ES-I3 (cell line): ENCODE measurements around the gene CBY1.

Source experiments
- H3K36me3 ChIP-seq: 2 replicates; pipeline ENCODE4 v1.6.1; 2013; ENCODE audit warnings: mild to moderate bottlenecking, low read length, control low read depth, moderate library complexity; ENCODE audit not compliant: insufficient read depth
- H3K4me1 ChIP-seq: 2 replicates; pipeline ENCODE4 v1.6.1; 2013; ENCODE audit warnings: mild to moderate bottlenecking, control low read depth, low read length; ENCODE audit not compliant: insufficient read depth
- H3K9ac ChIP-seq: 2 replicates; pipeline ENCODE4 v1.6.1; 2013; ENCODE audit warnings: low read depth, mild to moderate bottlenecking, low read length, moderate library complexity
- H3K9me3 ChIP-seq: 2 replicates; pipeline ENCODE4 v1.6.1; 2013; ENCODE audit warnings: mild to moderate bottlenecking, low read length, moderate library complexity; ENCODE audit not compliant: control insufficient read depth, insufficient read depth

The CBY1 gene

GRCh38 chr22:38700789-38701628 lies 44.6 kb downstream of the CBY1 start, which contains the start of gene JOSD1:
TSS of gene JOSD1 (minus strand) at chr22:38700943. CDS start at chr22:38699987, 956 bp downstream.
- Histone ChIP-seq H3K4me1 (peaks cover 41% of the 10 kb centered on the region), H3K9ac (peak within 1 kb of the TSS; percentile 98), H3K9me3 (no peaks in the 10 kb centered on the region)

GRCh38 chr22:38704654-38705234 lies 48.3 kb downstream of the CBY1 start:
- H3K4me1 ChIP-seq = peaks cover 22% of the 10 kb centered on the region; the same call in 1 of the 2 replicates
- H3K9ac ChIP-seq = peak overlapping the region; percentile 50
- no peaks in the 10 kb centered on the region for H3K36me3 ChIP-seq
- H3K9me3 ChIP-seq = no peaks in the 10 kb centered on the region

More at GRCh38 chr22:38700789-38701628, 44.6 kb downstream of the CBY1 start, which contains the start of gene JOSD1:
- H3K36me3 ChIP-seq = no peaks in the 10 kb centered on the region

- Histone ChIP-seq H3K4me1 (peaks cover 22% of the 10 kb centered on the region; the same call in 1 of the 2 replicates), H3K36me3 (no peaks in the 10 kb centered on the region), H3K9ac (peak within 1 kb of the TSS; percentile 76), H3K9me3 (no peaks in the 10 kb centered on the region)
Observed at GRCh38 chr22:38705235-38706100, 49.0 kb downstream of the CBY1 start, which contains the start of gene GTPBP1. TSS of gene GTPBP1 (plus strand) at chr22:38705944. CDS start at chr22:38705956, 12 bp downstream.

- peaks cover 22% of the 10 kb centered on the region; the same call in 1 of the 2 replicates for H3K4me1 ChIP-seq
- H3K36me3 ChIP-seq = no peaks in the 10 kb centered on the region; the same call in 1 of the 2 replicates
- H3K9ac ChIP-seq = peak overlapping the region; percentile 76
- no peaks in the 10 kb centered on the region for H3K9me3 ChIP-seq
Observed at GRCh38 chr22:38706101-38706900, 49.9 kb downstream of the CBY1 start.

DNA sequence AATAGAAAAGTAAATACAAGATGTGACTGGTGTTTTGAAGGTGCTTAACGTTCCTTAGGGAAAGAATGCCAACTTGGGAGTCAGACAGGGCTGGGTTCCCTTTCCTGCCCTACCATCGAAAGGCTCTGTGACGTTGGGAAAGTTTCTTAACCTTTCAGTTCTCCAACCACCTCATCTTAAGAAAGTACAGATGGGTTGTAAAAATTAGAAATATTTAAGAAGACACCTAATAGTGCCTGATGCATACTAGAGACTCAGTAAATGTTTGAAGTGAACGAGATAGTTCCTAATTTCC lies 50.4 kb downstream of the CBY1 start:
- Histone ChIP-seq H3K9ac (peak overlapping the region; percentile 76; the same call in 1 of the 2 replicates), H3K36me3 (no peaks in the 10 kb centered on the region; the same call in 1 of the 2 replicates), H3K9me3 (no peaks in the 10 kb centered on the region), H3K4me1 (peaks cover 22% of the 10 kb centered on the region; the same call in 1 of the 2 replicates)

DNA sequence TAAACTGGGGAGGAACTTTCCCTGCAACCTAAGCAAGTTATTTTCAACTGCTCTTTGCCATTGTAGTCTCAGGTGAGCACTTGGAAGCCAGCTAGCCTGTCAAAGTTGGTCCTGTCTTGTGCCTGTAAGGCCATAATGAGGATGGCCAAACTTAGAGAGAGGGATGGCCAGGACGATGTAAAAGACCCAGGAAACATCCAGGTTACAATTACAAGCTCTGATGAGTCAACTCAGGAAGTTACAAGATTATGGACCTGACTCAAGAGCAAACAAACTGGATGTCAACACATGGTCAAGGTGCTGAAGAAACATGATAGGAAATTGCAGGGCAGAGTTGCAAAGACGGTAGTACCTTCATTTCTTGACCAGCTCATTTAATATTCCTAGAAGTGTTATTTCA lies 50.9 kb downstream of the CBY1 start:
- no peaks in the 10 kb centered on the region for H3K9me3 ChIP-seq
- H3K4me1 ChIP-seq = peaks cover 26% of the 10 kb centered on the region
- no peaks in the 10 kb centered on the region; the same call in 1 of the 2 replicates for H3K36me3 ChIP-seq
- H3K9ac ChIP-seq = peak overlapping the region; percentile 76; the same call in 1 of the 2 replicates

DNA sequence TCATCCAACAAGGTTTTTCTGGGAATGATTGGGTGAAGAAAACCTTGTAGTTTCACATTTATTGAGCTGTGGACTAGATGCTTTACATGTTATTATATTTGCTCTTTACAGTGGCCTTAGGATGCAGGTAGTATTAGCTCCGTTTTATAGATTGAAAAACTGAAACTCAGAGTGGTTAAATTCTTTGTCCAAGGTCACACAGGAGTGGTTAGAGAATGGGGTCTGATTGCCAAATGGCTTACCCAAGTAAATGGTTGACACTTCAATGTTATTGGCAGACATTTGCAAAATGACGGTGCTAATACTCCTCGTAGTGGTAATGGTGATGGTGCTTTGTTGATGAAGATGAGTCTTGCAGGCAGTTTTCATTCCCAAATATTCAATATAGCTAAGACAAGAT lies 51.5 kb downstream of the CBY1 start:
- no peak overlapping the region for H3K9ac ChIP-seq
- H3K4me1 ChIP-seq = peaks cover 33% of the 10 kb centered on the region
- no peaks in the 10 kb centered on the region; the same call in 1 of the 2 replicates for H3K36me3 ChIP-seq

DNA sequence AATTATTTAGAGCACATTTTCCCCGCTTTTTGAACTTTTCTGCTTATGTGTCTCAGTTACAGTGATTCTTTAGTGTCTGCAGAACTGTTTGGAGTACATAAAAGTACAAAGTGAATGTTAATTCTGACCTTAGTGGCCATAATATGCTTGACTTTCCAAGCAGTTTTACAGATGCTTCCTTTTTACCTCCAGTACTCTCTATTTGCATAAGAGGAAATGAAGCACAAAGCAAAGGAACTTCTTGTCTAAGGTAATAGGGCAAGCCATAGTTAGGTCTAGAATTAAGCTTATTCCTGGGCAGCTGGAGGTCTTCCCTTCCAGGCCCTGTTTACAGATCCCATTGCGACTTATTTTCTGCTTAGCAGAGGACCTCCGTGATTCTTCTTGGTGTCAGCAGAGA lies 52.9 kb downstream of the CBY1 start:
- Histone ChIP-seq H3K4me1 (peaks cover 38% of the 10 kb centered on the region), H3K36me3 (no peaks in the 10 kb centered on the region; the same call in 1 of the 2 replicates), H3K9ac (no peak overlapping the region), H3K9me3 (no peaks in the 10 kb centered on the region)

More for the DNA sequence above, 51.5 kb downstream of the CBY1 start:
- H3K9me3 ChIP-seq = no peaks in the 10 kb centered on the region

- H3K4me1 ChIP-seq = peaks cover 38% of the 10 kb centered on the region
- H3K36me3 ChIP-seq = no peaks in the 10 kb centered on the region; the same call in 1 of the 2 replicates
- H3K9me3 ChIP-seq = no peaks in the 10 kb centered on the region
- H3K9ac ChIP-seq = no peak overlapping the region
Observed at GRCh38 chr22:38710351-38710750, 53.9 kb downstream of the CBY1 start.

- H3K36me3 ChIP-seq = peaks cover 2% of the 10 kb centered on the region
- peaks cover 38% of the 10 kb centered on the region for H3K4me1 ChIP-seq
- no peak overlapping the region for H3K9ac ChIP-seq
- no peaks in the 10 kb centered on the region for H3K9me3 ChIP-seq
Observed at GRCh38 chr22:38710866-38711265, 54.4 kb downstream of the CBY1 start.

DNA sequence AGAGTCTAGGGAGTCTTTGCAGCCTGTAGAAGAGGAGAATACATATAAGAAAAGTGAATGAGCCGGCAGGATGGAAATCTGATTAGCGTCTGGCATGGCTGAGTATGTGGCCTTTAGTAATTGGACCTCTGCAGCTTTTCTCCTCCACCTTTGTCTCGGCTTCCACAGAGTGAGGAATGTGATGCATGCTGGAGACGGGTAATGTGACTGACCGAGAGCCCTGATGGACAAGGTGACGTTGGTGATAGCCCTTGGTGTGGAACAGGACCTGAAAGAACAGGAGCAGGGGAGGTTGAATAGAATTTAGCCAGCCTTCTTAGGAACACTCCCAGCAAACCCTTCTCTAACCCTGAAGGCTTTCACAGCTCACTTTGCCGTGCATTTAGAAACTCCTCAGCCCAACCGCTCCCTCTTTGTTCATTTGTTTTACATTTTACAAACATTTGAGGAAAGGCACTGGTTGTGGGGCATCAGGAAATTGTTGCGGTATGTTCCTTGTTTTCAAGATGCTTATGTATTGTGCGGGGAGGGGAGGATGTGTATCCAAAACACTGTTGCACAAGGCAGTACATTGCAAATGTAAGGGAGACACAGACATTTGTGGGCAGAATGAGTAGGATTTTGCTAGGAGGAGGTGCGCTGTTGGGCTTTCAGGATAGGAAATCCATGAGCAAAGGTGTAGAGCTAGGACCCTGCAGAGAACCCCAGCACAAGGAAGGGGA lies 56.2 kb downstream of the CBY1 start:
- H3K9me3 ChIP-seq = no peaks in the 10 kb centered on the region
- H3K36me3 ChIP-seq = peaks cover 8% of the 10 kb centered on the region
- peaks cover 35% of the 10 kb centered on the region for H3K4me1 ChIP-seq
- H3K9ac ChIP-seq = no peak overlapping the region

GRCh38 chr22:38713921-38714320 lies 57.5 kb downstream of the CBY1 start:
- Histone ChIP-seq H3K4me1 (peaks cover 36% of the 10 kb centered on the region), H3K36me3 (peaks cover 8% of the 10 kb centered on the region), H3K9me3 (no peaks in the 10 kb centered on the region), H3K9ac (no peak overlapping the region)

DNA sequence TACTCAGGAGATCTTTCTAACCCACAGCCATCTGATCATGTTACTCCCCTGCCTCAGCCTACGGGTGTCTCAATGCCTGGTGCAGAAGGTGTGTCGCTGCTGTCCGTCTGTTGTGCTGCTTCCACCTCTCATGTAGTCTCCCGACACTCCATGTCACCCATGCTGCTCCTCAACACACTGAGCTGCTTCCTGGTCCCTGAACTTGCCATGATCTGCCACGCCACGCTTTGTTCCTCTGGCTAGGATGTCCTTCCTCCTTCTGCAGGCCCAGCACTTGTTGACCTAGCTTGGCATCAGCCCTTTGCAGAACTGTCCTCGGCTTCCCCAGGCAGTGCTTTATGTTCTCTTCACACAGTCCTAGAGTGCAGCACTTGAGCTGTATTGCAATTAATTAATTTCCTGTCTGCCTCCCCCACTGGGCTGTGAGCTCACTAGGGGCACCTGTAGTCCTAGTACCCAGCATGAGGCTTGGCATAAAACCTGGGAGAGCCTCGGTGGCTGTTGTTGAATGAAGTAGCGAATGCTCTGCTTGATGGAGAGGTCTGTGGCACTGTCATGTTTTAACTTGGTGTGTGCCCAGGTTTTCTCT lies 58.8 kb downstream of the CBY1 start:
- Histone ChIP-seq H3K4me1 (peaks cover 29% of the 10 kb centered on the region), H3K36me3 (peaks cover 8% of the 10 kb centered on the region), H3K9ac (no peak overlapping the region)

More for the DNA sequence above, 58.8 kb downstream of the CBY1 start:
- no peaks in the 10 kb centered on the region for H3K9me3 ChIP-seq
